Thyroid gland (tissue), 4 donors: ENCODE results near the gene VAMP7.

Experiments
- CTCF ChIP-seq, 6 experiments: fragments of 200-600 bp in 3 of 6; fragments of 450-650 bp in 3 of 6; sonication (generic) in 3 of 6; IDR thresholded peaks; one replicate each; pipeline ENCODE4 v1.5.1; 2016 to 2019; ENCODE audit warnings: antibody characterized with exemption in 6 of 6, mild to moderate bottlenecking in 2 of 6, inconsistent platforms in 1 of 6, moderate library complexity in 1 of 6
- POLR2A ChIP-seq, 2 donors: fragments of 450-650 bp; IDR thresholded peaks; one replicate each; pipeline ENCODE4 v1.6.1; 2017; ENCODE audit warnings: antibody characterized with exemption in 2 of 2, mild to moderate bottlenecking in 2 of 2, moderate library complexity in 1 of 2

GRCh38 chrX:155956649-155957048 is 75.5 kb downstream of the VAMP7 start:
- TF ChIP-seq CTCF (IDR thresholded peaks at IDR 0.05) (no peak), POLR2A (IDR thresholded peaks at IDR 0.05) (no peak)
